ENCODE data around the gene ZNF513.
A peak's percentile ranks its signal among the peaks of the same experiment; 100 is the strongest.

The ZNF513 gene

GRCh38 chr2:27379836-27380625 lies 503 bp downstream of the ZNF513 start:
- peak in 1 of 4 experiments; percentile 43 for DNase-seq

GRCh38 chr2:27379383-27379835 lies 1.1 kb downstream of the ZNF513 start:
- DNase-seq, result no peak

- DNase-seq, result no peak
These were observed 1.7 kb downstream of the ZNF513 start for GRCh38 chr2:27378809-27379290.

GRCh38 chr2:27378096-27378808 lies 2.3 kb downstream of the ZNF513 start:
- no peak for DNase-seq

GRCh38 chr2:27377618-27378095 lies 2.9 kb downstream of the ZNF513 start:
- DNase-seq, result no peak

GRCh38 chr2:27376866-27377617 lies 3.5 kb downstream of the ZNF513 start:
- no peak for DNase-seq

GRCh38 chr2:27376151-27376865 lies 4.2 kb downstream of the ZNF513 start:
- DNase-seq, result no peak

- no peak for DNase-seq
These were observed 4.9 kb downstream of the ZNF513 start for GRCh38 chr2:27375513-27376099.

GRCh38 chr2:27373567-27373966 lies 7.0 kb downstream of the ZNF513 start:
- DNase-seq, result no peak

GRCh38 chr2:27372937-27373336 lies 7.6 kb downstream of the ZNF513 start:
- no peak for DNase-seq

- peak in 1 of 4 experiments; percentile 34 for DNase-seq
These were observed 9.5 kb downstream of the ZNF513 start for GRCh38 chr2:27370816-27371620.

- peak; percentile 96 to 99 (median 98) for DNase-seq
These were observed 10.3 kb downstream of the ZNF513 start, which contains the start of the genes EIF2B4 and SNX17 for GRCh38 chr2:27370026-27370815. TSS of gene EIF2B4 (minus strand) at chr2:27370338. CDS start at chr2:27370314, 24 bp downstream. TSS of gene SNX17 (plus strand) at chr2:27370616. CDS start at chr2:27370744, 128 bp downstream.

- peak in 1 of 4 experiments; percentile 62 for DNase-seq
These were observed 11.0 kb downstream of the ZNF513 start for GRCh38 chr2:27369471-27370025.

- DNase-seq, result no peak
These were observed 16.6 kb downstream of the ZNF513 start for GRCh38 chr2:27363933-27364332.

GRCh38 chr2:27362678-27363420 lies 17.7 kb downstream of the ZNF513 start:
- no peak for DNase-seq

- DNase-seq, result peak; percentile 80 to 91 (median 86)
These were observed 24.0 kb downstream of the ZNF513 start, which contains the start of gene GTF3C2 for GRCh38 chr2:27356382-27357181. TSS of gene GTF3C2 (minus strand) at chr2:27356764. CDS start at chr2:27343554, 13,210 bp downstream.

- DNase-seq, result peak in 1 of 4 experiments; percentile 48
These were observed 24.5 kb downstream of the ZNF513 start for GRCh38 chr2:27356056-27356381.

GRCh38 chr2:27354597-27354927 lies 26.0 kb downstream of the ZNF513 start:
- no peak for DNase-seq

Data from activated naive CD4-positive, alpha-beta T cell (primary cell).